Measurements from ENCODE around the gene PALMD.

GRCh38 chr1:99650773-99651437 is 5.0 kb downstream of the PALMD start:
- TF ChIP-seq CTCF (IDR thresholded peaks at IDR 0.05): no peak
- no peak for TF ChIP-seq ZFX (IDR thresholded peaks at IDR 0.05; ENCODE audit: borderline replicate concordance)
